Activated T-cell treated with anti-CD3 and anti-CD28 coated beads for 48 hours (primary cell): ENCODE measurements around the gene LIPA.
"Not testable (repeated sequence)": the region's sequence is repeated elsewhere in the genome, so short reads cannot be mapped to it uniquely, and the experiment has no call there.

Experiments
- DNase-seq: peaks from one replicate; pipeline ENCODE4 v3.0.0-alpha.2; 2020; ENCODE audit warnings: low read depth

The LIPA gene

DNA sequence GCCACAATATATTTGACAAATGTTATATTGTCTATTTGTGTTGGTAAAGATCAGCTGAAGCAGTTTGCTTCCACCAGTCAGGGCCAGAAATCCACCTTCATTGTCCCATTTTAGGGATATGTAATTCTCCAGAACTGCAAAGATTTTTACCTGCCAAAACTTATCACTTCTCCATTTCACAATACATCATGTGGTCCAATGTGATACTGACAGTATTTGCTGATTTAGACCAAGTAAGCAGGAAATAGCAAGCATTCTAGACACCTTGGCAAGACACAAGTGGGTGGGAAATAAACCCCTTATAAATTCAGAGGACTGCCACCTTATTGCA is 18.5 kb upstream of the LIPA start:
- DNase-seq = no peak

DNA sequence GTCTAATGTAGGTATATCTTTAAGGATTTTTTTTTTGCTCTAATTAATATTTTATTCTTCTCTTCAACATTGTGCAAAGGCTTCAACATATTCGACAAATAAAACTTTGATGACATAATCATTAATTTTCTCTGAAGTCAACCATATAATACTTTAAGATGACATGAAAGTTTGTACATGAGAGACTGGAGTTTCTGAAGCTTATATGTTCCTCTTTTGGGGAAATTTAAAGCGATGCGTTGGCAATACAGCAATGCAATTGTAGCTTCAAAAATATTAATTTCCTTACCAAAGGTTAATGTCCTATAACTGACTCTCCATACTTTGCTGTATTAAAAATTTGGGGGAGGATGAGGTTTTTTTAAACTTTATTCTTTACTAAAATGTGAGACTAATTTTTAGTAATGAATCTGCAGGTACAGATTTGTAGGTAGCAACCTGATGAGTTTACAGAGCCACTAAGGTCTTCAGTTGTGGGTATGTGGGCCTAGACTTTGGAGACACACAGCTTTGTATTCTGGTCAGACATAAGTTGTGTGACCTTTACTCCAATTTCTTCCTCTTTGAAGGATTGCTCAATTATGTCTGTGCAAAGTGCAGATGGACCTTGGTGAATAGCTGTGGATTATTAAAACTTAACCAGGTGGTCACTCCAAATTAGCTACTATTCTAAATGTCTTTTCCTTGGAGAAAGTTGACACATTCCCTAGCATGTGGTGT is 18.0 kb upstream of the LIPA start:
- DNase-seq = no peak

DNA sequence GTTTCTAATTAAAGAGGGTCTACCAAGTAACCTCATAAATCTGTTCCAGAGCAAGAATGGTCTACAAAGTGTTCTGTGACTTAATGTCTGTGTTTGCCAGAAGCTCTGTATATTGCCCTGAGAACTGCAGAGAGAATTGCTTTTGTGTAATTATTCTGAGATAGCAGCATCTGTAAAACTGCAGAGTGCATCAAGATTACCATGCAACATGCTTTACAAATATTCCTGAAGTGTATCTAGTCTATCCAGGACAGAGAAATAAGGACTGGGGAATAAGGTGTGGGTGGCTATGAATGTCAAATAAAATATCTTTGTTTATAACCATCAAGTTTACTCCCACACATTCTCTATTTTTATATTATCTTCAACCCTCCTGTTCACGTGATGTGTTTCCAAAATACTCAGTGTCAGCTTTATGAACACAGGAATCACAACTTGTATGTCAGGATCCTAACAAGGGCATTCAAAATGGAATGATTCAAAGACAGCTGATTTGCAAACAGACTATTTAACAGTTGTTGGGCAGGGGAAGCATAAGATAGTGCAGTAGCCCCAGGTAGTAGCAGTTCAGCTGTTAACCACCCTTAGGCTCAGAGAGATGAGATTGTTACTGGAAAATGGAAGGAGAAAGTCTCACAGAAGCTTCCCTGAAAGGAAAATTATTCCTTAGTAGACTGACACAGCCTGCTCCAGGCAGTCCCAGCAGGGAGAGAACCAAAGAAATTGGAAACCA is 15.3 kb upstream of the LIPA start:
- no peak for DNase-seq

DNA sequence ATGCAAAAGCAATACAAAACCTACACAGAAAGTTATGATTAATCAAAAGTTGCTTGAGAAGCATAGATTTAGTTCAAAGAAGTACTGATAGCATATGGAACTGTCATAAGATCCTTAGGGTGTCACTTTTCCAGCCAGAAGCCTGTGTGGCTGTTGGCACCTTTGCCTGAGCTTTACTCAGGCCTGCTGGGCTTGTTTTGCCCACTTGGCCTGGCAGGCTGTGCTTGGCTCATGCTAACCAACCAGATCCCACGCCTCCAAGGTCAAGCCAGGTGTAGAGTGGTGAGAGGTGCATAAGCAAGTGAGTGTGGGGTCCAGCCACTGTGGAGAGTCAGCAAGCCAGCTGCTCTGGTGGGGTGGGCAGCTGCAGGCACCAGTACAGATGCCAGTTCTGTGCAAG is 12.0 kb upstream of the LIPA start:
- DNase-seq = no peak

DNA sequence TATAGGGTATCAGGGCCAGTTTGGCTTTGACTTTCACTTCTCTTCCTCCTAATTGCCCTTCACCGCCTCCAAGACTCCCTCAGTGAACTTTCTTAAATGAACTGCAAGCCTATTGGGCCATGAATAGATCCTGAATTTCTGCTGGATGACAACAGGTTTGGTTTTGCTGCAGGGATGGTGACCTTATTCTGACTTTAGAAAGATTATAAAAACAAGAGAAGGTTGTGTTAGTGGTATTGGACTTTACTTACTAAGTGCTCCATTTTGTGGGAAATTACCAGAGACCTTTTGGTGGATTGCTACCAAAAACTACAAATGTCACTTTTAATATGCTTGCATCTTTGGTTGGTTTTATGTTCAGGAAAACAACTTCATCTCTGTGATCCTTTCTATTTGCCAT is 11.5 kb upstream of the LIPA start:
- no peak for DNase-seq

DNA sequence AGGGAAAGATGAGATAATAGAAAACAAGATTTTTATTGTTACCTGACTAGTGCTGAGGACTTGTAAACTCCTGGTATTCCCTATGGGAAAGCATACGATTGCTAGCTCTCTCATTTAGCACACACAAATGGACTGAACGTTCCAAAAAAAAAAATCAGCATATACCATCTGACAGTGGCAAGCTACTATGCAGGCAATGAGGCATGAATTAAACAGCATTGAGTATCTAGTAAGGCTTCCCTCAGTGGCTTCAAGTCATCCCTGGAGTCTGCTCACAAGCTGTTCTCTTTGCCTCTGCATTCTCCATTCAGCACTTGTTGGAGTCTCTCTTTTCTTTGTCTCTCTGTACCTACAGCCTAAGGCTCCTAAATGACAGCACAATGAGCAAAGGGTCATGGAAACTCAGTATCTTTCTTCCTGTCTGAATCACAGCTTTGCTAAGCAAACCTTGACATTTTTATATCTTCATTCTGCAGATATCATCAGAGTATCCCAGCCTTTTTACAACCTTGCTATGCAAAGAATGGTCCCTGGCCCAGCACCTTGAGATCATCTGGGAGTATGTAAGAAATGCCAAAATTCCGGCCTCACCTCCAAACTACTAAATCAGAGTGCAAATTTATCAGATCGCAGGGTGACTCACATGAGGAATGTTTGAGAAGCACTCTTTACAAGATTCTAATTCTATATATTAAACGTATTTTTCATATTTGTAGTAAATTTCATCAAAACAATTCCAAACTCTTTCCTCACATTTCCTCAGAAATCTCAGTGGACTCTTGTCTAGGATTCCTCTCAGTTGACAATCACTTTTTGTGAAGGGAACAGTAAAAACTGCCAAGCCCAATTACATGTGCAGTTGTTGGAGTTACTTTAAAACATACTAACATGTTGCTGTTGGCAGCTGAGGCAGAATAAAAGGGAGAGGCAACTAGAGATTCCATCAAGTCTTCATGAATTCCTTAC is 10.8 kb upstream of the LIPA start:
- no peak for DNase-seq

DNA sequence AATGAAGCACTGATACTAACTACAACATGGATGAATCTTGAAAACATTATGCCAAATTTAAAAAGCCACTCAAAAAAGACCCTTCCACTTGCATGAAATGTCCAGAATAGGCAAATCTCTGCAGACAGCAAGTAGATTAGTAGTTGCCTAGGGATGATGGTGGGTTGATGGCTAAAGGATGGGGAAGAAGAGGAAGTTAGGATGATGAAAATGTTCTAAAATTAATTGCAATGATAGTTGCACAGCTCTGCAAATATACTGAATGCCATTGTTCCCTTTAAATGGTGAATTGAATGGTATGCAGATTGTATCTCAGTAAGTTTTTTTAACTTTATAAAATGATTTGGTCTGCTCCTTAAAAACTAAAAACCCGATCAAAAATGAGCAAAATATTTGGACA is 7.3 kb upstream of the LIPA start:
- DNase-seq = no peak

DNA sequence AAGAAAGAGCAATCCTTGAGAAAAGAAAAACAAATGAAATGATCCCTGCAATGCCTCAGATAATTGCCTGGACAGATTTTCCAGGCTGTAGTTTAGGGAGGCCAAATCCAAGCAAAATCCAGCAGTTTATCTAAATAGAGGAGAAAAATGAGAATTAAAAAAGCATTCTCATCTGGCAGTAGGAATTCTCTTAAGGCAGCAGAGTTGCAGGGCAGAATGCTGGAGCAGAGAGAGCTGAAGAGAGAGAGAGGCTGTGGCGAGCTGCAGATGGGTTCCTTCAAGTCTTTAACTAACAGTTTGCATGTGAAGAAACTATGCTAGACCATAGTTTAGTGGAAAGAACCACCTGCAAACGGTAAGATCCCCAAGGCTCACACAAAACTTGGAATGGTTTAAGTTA is 6.0 kb upstream of the LIPA start:
- no peak for DNase-seq

DNA sequence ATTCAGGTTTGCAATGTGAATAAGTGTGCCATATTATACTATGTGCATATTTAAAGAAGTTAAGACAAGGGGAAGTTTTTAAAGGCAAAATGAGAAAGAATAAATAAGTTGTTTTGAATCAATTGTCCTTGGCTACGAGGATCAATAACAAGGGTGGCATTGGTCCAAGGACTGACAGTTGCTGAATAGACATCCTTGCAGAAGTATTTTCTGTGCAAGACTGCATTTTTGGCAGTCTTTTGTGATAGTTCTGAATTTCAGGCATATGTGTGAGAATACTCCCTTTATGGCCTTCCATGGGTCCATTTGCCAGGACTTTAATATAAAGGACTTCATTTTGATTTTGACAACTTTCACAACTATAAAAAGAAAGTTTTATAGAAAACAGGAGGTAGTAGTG is 5.4 kb upstream of the LIPA start:
- no peak for DNase-seq

DNA sequence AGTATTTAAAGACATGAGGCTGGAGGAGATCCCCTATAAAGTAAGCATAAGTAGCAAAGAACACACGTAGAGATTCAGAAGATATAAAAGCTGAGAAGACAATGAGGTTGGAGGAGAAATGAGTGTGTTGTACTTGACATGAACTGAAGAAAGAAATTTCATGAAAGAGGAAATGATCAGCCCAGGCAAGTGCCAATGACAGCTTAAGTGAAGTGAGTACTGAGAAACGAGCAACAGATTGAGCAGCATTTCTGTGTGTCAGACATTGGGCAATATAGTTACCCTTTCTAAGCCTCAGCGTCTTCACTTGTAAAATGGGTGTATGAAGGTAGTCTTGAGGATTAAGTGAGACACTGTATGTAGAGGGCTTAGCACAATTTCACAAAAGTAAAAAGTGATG is 4.8 kb upstream of the LIPA start:
- no peak for DNase-seq

DNA sequence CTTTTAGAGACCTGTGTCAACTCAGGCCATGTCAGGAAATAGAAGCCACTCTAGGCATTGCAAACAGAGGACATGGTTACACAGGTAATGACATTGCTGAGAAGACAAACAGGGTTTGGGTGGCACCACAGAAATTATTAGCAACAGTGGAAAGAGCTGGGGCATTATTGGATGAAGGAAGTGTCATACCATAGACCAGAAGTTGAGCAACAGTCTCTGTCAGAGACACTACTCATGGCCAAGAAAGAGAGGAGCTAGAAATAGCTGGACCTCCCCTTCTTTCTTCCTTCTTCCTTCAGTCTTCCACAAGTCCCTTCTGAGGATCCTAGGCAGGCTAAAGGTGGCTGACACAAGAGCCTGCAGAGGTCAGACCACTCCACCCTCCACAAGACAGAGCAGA is 4.2 kb upstream of the LIPA start:
- DNase-seq = no peak

DNA sequence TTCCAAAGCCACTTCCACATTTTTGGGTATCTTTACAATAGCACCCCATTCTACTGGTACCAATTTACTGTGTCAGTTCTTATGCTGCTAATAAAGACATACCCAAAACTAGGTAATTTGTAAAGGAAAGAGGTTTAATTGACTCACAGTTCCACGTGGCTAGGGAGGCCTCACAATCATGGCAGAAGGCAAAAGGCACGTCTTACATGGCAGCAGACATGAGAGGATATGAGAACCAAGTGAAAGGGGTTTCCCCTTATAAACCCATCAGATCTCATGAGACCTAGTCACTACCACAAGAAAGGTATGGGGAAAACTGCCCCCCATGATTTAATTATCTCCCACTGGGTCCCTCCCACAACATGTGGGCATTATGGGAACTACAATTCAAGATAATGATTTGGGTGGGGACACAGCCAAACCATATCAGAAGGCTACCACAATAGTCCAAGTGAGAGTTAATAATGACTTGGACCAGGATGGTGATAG is 3.6 kb upstream of the LIPA start:
- not testable (repeated sequence) for DNase-seq

DNA sequence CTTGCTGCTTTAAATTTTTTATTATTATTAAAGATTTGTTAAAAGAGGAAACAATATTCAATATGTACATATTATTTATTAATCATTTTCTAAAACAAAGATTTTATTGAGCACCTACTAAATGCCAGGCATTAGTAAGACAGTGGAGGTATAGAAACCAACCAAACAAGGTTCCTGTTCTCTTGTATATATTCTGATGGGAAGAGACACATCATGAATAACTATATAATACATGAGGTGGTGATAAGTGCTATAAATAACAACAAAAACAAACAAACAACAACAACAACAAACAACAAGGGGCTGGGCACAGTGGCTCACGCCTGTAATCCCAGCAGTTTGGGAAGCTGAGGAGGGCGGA is 630 bp upstream of the LIPA start:
- no peak for DNase-seq

DNA sequence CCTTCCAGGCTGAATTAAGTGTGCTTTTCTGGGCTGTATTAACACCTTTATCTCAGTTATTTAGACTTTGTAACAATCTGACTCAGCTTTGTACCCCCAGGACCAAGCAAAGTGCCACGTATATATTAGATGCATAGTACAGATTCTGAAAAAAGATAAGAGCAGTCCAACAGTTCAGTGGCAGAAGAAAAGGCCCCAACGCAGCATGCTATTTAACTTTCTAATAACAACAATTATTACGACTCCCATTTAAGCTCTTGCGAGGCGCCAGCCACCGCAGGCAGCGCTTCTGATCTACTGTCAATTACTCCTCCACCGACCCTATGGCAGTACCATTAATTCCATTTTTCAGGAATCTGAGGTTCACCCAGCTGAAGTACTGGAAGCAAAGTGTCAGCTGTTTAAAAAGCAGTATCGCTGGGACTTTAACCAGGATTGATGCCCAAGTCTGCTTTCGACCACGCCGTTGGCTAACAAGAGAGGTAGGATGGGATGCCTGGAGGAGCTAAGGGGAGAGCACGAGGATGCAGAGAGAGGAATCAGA is 638 bp downstream of the LIPA start:
- no peak for DNase-seq

DNA sequence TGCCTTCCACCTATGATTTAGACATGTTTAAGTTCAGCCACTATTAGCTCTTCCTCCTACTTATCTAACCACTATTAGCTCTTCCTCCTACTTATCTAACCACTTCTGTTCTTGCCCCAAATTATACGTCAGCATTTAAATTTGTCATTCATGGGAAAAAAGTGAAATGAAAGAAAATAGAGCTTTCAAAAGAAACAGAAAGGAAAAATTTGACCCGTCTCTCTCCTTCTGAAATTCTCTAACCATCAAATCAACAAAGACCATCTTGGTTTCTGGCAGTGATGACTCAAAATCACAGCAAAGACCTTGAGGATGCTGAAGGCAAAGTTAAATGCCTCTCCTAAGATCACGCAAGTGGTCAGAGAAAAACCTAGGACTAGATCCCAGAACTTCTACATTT is 2.6 kb downstream of the LIPA start:
- no peak for DNase-seq

DNA sequence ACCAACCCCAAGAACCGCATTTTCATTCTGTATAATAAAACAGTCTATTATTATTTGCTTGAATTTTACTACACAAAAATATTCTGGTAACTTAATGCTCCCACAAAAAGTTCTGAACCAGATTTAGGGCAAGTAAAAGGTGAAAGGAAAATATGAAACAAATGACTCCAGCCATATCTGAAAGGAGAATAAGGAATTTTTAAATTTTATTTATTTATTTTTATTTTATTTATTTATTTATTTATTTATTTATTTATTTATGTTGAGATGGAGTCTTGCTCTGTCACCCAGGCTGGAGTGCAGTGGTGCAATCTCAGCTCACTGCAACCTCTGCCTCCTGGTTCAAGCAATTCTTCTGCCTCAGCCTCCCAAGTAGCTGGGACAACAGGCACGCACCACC is 4.0 kb downstream of the LIPA start:
- DNase-seq = not testable (repeated sequence)

DNA sequence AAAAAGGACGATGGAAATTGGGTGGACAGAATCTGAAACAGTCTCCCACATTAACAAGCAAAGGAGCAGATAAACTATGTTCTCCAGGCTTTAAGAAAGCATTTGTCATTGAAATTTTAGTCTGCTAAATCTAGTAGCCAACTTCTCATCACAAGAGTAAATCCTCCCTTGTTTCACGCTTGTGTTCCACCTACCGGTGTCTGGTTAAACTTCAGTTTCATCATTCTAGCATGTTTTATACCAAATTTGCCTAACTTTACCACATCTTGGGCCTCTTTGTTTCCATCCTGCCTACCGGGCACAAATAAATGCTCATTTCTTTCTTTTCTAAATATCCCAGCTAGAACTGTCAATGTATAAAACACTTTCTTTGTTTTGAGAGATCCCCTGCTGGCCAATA is 5.8 kb downstream of the LIPA start:
- no peak for DNase-seq

DNA sequence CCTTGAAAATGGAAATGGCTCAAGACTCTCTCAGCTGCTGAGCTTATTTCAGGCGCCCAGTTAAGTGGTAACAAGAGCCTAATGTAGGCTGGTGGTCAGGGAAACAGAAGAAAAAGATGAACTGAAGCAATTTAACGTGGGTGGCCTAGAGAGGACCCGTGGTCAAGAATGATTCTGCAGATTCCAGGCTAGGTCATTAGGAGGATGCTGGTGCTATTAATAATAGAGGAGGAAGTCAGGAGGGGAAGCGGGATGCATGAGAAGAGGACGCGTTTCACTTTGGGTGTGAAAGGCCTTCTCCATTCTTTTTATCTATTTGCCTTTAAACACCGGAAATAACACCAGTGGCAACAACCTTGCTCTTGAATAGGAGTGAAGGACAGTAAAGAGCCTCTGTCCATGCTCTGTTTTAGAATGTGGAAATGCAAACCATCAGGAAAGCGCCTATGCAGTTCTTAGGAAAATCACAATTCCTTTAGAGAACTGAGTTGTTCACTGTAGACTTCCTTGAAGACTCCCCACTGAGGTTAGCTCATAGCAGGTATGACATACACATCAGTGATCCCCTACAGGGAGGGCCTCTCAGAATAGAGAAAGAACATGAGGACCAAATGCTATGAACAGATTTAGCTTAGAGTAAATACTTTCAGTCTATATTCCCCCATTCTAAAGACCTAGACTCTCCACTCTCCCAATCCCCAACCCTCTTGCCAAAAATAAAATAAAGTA is 8.6 kb downstream of the LIPA start:
- DNase-seq = no peak

DNA sequence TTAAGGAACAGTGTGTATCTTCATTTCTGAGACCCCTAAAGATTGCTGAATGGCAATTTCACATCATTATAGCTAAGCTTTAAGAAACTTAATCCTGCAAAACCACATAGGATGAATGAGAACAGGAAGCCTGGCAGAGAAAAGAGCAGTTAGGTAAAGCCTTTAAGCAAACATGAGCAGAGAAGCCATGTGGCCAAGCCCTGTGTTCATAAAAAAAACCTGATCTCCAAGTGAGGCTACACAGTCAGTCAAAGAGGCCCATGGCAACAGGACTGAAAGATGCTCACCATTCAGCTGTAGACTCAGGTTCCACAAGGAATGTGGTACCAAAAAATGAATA is 9.3 kb downstream of the LIPA start:
- no peak for DNase-seq

DNA sequence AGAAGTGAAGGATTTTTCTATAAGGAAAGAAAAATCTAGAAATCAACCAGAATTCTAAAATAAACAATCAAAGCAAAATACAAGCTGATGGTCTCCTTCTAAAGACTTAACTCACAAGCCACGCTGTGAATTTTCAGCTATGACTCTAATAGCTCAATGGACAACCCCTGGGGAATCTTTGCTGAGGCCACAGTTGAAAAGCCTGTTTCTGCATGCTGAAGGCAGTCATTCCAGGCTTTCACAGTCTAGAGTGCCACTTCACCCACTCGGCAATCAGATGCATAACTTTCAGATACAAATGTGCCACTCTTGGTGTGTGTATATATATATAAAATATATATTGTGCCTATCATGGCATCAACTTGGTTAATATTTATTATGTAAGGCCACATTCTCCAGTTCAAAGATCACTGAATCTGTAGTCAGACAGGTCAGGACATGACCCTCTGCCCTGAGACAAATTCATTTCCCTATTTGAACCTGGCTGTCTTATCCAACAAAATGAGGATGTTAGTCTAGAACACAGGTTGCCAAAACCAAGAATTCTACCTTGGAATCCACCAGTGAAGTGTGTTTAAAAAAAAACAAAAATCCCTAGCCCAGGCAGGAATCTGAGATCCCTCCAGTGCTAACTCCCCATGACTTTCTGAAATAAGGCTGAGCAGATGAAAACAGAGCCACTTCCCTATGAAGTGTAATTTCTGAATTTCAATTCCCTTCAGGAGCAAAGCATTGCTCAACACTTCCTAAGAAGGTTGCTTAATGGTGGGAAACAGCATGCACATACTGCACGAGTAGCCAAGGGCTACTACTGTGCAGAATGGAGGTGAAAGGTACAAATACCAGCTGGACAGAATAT is 9.9 kb downstream of the LIPA start:
- no peak for DNase-seq

DNA sequence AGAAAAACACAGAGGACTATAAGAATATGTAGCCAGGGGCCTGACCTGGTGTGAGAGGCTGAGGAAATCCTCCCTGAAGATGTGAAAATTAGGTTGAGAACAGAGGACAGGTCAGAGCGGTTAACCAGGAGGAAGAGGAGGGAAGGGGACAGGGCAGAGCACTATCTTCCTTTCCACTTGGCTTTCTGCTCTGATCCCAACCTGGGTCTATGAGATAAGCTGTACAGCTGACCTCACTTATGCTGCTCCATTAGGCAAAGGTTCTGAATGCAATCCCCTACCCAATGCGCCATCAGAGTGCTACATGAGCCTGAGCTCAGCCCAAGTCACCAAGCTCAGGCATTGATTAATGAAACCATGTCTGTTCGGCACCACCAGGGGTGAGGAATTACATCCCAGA is 10.5 kb downstream of the LIPA start:
- no peak for DNase-seq
